Neural cell (in vitro differentiated cells): Measurements from ENCODE around the gene PGM3. TPM values are rescaled to one million over a fixed set of nuclear protein-coding genes. Genes with fewer than 3 reads are reported as not detected.

Experiments used
- H2AFZ ChIP-seq: fragments of 200-600, 300-800 bp; sonication (generic), shearing (Covaris generic); 2 replicates; pipeline ENCODE4 v1.6.0; 2014; ENCODE audit warnings: low read depth, mild to moderate bottlenecking, antibody characterized with exemption, low read length, moderate library complexity
- H3F3A ChIP-seq: fragments of 200-600 bp; shearing (Covaris generic); 2 replicates; pipeline ENCODE4 v1.6.1; 2016; ENCODE audit warnings: mild to moderate bottlenecking, moderate library complexity, mixed read lengths, antibody characterized with exemption, low read length; ENCODE audit not compliant: insufficient read depth, poor library complexity, severe bottlenecking
- H3K27ac ChIP-seq: fragments of 200-600, 300-800 bp; sonication (generic), shearing (Covaris generic); 2 replicates; pipeline ENCODE4 v1.5.1; 2014; ENCODE audit warnings: mild to moderate bottlenecking, low read length, moderate library complexity
- H3K27me3 ChIP-seq: fragments of 300-800, 200-600 bp; sonication (generic), shearing (Covaris generic); 2 replicates; pipeline ENCODE4 v1.6.0; 2014; ENCODE audit warnings: mild to moderate bottlenecking, low read depth, low read length, moderate library complexity; ENCODE audit not compliant: insufficient read depth
- H3K36me3 ChIP-seq: fragments of 300-800, 200-600 bp; sonication (generic), shearing (Covaris generic); 2 replicates; pipeline ENCODE4 v1.5.1; 2014; ENCODE audit warnings: mild to moderate bottlenecking, antibody characterized with exemption, low read length, moderate library complexity; ENCODE audit not compliant: insufficient read depth
- H3K4me2 ChIP-seq: fragments of 300-800, 200-600 bp; sonication (generic), shearing (Covaris generic); 2 replicates; pipeline ENCODE4 v1.6.0; 2014; ENCODE audit warnings: mild to moderate bottlenecking, low read length
- H3K4me3 ChIP-seq: fragments of 300-800, 200-600 bp; sonication (generic), shearing (Covaris generic); 2 replicates; pipeline ENCODE4 v1.5.1; 2014; ENCODE audit warnings: mild to moderate bottlenecking, low read length, moderate library complexity
- H3K79me2 ChIP-seq: fragments of 200-600 bp; shearing (Covaris generic); replicated peaks from 2 replicates; pipeline ENCODE4 v1.6.0; 2014; ENCODE audit warnings: mild to moderate bottlenecking, low read length, moderate library complexity; ENCODE audit not compliant: insufficient read depth
- H3K9ac ChIP-seq: fragments of 300-800, 200-600 bp; sonication (generic), shearing (Covaris generic); 2 replicates; pipeline ENCODE4 v1.6.1; 2016; ENCODE audit warnings: mild to moderate bottlenecking, low read length, mixed read lengths
- H3K9me2 ChIP-seq: fragments of 200-600 bp; shearing (Covaris generic); 2 replicates; pipeline ENCODE4 v1.6.1; 2016; ENCODE audit warnings: mild to moderate bottlenecking, low read length, mixed read lengths; ENCODE audit not compliant: insufficient read depth
- H3K9me3 ChIP-seq: fragments of 200-600, 300-800 bp; sonication (generic), shearing (Covaris generic); 2 replicates; pipeline ENCODE4 v1.6.1; 2016; ENCODE audit warnings: mild to moderate bottlenecking, mixed run types, low read length, moderate library complexity, mixed read lengths
- H4K20me1 ChIP-seq: fragments of 200-600 bp; shearing (Covaris generic); 2 replicates; pipeline ENCODE4 v1.6.1; 2016; ENCODE audit warnings: mild to moderate bottlenecking, mixed run types; ENCODE audit not compliant: insufficient read depth
- EP300 ChIP-seq: fragments of 450-650 bp; conservative IDR thresholded peaks from 2 replicates; pipeline ENCODE4 v1.6.1; 2014; ENCODE audit warnings: antibody characterized with exemption, mild to moderate bottlenecking, moderate library complexity; ENCODE audit not compliant: poor library complexity, severe bottlenecking
- EZH2 ChIP-seq: fragments of 200-600, 300-800 bp; shearing (Covaris generic), sonication (generic); IDR thresholded peaks from 2 replicates; pipeline ENCODE4 v1.6.1; 2014; ENCODE audit warnings: antibody characterized with exemption, low read length, borderline replicate concordance, mild to moderate bottlenecking; ENCODE audit not compliant: insufficient read depth, poor library complexity, severe bottlenecking
- MXI1 ChIP-seq: fragments of 450-650 bp; conservative IDR thresholded peaks from 2 replicates; pipeline ENCODE4 v1.6.1; 2014; ENCODE audit warnings: antibody characterized with exemption, mild to moderate bottlenecking; ENCODE audit not compliant: poor library complexity, severe bottlenecking
- POLR2AphosphoS5 ChIP-seq: IDR thresholded peaks from 2 replicates; pipeline ENCODE4 v1.6.1; 2012
- RAD21 ChIP-seq: fragments of 450-650 bp; conservative IDR thresholded peaks from 2 replicates; pipeline ENCODE4 v1.6.1; 2014; ENCODE audit warnings: antibody characterized with exemption, mild to moderate bottlenecking, moderate library complexity
- SMC3 ChIP-seq: fragments of 450-650 bp; conservative IDR thresholded peaks from 2 replicates; pipeline ENCODE4 v1.6.1; 2014; ENCODE audit warnings: antibody characterized with exemption, mild to moderate bottlenecking, moderate library complexity; ENCODE audit not compliant: poor library complexity
- TAF1 ChIP-seq: IDR thresholded peaks from 2 replicates; pipeline ENCODE4 v1.6.1; 2012; ENCODE audit warnings: low read depth
- polyA plus RNA-seq: library from polyadenylated mRNA; depleted of rRNA; stranded (reverse); fragments of >200 nt; gene quantifications from 2 replicates; pipeline ENCODE4 v1.2.3, GENCODE V29; 2014
- TF ChIP-seq, protein P1 (sequence below): fragments of 450-650 bp; IDR thresholded peaks from 2 replicates; pipeline ENCODE4 v1.5.1; 2014; ENCODE audit warnings: antibody characterized with exemption, mild to moderate bottlenecking, moderate library complexity; ENCODE audit not compliant: poor library complexity, severe bottlenecking
- TF ChIP-seq, protein P2 (sequence below): IDR thresholded peaks from 2 replicates; pipeline ENCODE4 v1.6.1; 2012; ENCODE audit warnings: borderline replicate concordance

The PGM3 gene
- polyA plus RNA-seq, 1 donor from 2014 or later: 198 TPM

DNA sequence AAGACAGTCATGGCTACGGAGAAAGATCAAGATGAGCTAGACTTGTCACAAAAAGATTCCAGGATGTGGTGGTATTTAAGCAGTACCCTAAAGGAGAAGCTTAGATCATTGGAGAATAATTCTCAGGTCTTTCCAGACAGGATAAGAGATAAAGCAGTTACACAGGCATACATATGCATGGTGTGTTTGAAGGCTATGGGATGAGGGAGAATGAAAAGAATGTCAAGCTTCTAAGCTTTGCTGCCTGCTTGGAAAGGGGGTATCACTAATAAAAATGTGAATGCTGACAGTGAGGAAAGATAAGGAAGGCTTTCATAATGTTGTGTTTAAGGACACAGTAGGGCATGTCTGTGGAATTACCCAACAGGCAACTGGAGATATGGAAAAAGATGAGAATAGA lies 28.2 kb upstream of the PGM3 start:
- no peaks in the 10 kb centered on the region for H3K9me2 ChIP-seq
- no peak for TF ChIP-seq EZH2
- TF ChIP-seq EP300: no peak
- TF ChIP-seq TAF1: no peak
- no peak for TF ChIP-seq SMC3
- TF ChIP-seq, protein P1, sequence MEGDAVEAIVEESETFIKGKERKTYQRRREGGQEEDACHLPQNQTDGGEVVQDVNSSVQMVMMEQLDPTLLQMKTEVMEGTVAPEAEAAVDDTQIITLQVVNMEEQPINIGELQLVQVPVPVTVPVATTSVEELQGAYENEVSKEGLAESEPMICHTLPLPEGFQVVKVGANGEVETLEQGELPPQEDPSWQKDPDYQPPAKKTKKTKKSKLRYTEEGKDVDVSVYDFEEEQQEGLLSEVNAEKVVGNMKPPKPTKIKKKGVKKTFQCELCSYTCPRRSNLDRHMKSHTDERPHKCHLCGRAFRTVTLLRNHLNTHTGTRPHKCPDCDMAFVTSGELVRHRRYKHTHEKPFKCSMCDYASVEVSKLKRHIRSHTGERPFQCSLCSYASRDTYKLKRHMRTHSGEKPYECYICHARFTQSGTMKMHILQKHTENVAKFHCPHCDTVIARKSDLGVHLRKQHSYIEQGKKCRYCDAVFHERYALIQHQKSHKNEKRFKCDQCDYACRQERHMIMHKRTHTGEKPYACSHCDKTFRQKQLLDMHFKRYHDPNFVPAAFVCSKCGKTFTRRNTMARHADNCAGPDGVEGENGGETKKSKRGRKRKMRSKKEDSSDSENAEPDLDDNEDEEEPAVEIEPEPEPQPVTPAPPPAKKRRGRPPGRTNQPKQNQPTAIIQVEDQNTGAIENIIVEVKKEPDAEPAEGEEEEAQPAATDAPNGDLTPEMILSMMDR: no peak
- TF ChIP-seq MXI1: no peak
- TF ChIP-seq RAD21: no peak
- TF ChIP-seq POLR2AphosphoS5: no peak
- TF ChIP-seq, protein P2, sequence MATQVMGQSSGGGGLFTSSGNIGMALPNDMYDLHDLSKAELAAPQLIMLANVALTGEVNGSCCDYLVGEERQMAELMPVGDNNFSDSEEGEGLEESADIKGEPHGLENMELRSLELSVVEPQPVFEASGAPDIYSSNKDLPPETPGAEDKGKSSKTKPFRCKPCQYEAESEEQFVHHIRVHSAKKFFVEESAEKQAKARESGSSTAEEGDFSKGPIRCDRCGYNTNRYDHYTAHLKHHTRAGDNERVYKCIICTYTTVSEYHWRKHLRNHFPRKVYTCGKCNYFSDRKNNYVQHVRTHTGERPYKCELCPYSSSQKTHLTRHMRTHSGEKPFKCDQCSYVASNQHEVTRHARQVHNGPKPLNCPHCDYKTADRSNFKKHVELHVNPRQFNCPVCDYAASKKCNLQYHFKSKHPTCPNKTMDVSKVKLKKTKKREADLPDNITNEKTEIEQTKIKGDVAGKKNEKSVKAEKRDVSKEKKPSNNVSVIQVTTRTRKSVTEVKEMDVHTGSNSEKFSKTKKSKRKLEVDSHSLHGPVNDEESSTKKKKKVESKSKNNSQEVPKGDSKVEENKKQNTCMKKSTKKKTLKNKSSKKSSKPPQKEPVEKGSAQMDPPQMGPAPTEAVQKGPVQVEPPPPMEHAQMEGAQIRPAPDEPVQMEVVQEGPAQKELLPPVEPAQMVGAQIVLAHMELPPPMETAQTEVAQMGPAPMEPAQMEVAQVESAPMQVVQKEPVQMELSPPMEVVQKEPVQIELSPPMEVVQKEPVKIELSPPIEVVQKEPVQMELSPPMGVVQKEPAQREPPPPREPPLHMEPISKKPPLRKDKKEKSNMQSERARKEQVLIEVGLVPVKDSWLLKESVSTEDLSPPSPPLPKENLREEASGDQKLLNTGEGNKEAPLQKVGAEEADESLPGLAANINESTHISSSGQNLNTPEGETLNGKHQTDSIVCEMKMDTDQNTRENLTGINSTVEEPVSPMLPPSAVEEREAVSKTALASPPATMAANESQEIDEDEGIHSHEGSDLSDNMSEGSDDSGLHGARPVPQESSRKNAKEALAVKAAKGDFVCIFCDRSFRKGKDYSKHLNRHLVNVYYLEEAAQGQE: no peak
- no peak overlapping the region for H3K4me2 ChIP-seq
- H3K9ac ChIP-seq: no peak overlapping the region
- no peaks in the 10 kb centered on the region for H3K27me3 ChIP-seq
- H3K27ac ChIP-seq: no peak overlapping the region
- H3K36me3 ChIP-seq: no peaks in the 10 kb centered on the region
- H4K20me1 ChIP-seq: no peaks in the 10 kb centered on the region
- H2AFZ ChIP-seq: no peak overlapping the region
- no peaks in the 10 kb centered on the region for H3K79me2 ChIP-seq
- H3K4me3 ChIP-seq: no peak overlapping the region
- no peaks in the 10 kb centered on the region for H3F3A ChIP-seq
- no peaks in the 10 kb centered on the region for H3K9me3 ChIP-seq

DNA sequence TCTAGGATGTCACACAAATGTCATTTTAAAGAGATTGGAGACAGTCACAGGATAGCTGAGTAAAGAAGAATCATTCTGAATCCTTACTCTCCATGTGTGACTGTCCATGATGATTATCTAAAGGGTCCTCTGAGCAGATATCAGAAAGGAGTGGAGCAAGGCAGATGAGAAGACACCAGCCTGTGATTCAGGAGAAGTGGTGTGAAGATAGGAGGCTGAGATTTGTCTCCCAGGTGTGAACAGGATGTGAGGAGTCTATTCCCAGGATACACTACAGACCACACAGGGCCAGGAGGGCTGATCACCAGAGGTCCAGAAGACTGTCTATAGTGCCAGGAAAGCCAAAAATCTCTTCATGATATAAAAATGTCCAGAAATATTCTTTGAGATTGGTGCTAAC lies 27.1 kb upstream of the PGM3 start:
- Histone ChIP-seq H3K79me2 (no peaks in the 10 kb centered on the region), H3K36me3 (no peaks in the 10 kb centered on the region), H3K4me3 (no peak overlapping the region), H3K9me2 (no peaks in the 10 kb centered on the region), H3K27me3 (no peaks in the 10 kb centered on the region), H4K20me1 (no peaks in the 10 kb centered on the region), H3F3A (no peaks in the 10 kb centered on the region), H3K9ac (no peak overlapping the region), H3K27ac (no peak overlapping the region), H2AFZ (no peak overlapping the region), H3K4me2 (no peak overlapping the region), H3K9me3 (no peaks in the 10 kb centered on the region)
- TF ChIP-seq RAD21 (no peak), EP300 (no peak), TAF1 (no peak), EZH2 (no peak), MXI1 (no peak), SMC3 (no peak), POLR2AphosphoS5 (no peak)
- TF ChIP-seq, protein P1: no peak
- TF ChIP-seq, protein P2: no peak
